NCI-H146 treated with DMSO at 0.1 percent for 48 hours (cell line): ENCODE measurements around the gene NKX1-1.

Source experiments
- DNase-seq: peaks from one replicate; lab custom pipeline; 2025; ENCODE audit not compliant: unreplicated experiment; lab: John Stamatoyannopoulos, UW

NKX1-1 gene

DNA sequence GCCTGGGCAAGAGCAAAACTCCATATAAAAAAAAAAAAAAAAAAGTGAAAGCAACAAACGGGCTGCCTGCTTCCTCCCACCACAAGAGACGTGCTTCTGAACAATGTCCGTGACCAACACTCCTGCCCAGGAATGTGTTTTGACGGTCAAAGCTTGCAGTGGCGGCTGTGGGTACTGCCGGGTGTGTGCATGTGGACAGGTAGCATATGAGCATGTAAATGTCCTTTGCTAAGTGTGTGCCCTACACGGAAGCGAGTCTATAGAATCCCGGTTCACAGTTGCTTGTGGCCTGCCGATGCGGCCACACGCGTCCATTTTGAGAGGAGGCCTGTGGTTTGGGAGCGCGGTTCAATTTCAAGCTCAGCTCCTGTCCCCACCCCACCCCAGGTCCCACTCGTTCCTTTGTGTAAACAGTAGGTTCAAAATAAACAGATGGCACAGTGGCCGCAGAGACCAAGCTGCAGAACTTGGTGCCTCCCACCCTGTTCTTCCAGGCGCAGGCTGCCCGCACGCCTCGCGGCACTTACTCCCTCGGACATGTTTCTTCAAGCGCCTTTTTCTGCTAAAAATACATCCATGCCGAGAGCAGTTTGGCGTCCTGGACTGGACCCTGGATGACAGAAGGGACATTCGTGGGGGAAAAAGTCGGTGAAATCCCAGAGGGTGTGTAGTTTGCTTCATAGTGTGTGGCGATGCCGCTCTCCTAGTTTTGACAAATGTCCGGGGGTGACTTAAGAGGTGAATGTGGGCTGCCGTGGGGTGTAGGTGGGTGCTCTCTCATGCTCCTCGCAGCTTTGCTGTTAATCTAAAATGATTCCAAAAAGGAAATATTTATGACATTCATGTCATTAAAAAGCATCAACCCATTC, 11.5 kb upstream of the NKX1-1 start:
- no peak for DNase-seq

DNA sequence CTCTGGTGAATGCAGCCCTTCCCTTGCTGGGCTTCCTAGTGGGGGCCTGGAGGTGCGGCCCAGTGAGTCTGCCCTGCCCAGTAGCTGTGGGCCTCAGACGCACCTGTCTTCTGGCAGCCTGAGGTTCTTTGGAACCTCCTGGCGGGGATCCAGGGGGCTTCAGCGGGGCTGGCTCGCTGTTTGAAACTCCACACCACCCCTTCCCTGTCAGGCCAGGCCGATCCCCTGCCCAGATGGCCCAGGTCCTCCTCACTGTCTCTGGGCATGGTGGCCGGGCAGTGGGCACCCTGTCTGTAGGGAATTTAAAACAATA, 10.7 kb upstream of the NKX1-1 start:
- DNase-seq: no peak

DNA sequence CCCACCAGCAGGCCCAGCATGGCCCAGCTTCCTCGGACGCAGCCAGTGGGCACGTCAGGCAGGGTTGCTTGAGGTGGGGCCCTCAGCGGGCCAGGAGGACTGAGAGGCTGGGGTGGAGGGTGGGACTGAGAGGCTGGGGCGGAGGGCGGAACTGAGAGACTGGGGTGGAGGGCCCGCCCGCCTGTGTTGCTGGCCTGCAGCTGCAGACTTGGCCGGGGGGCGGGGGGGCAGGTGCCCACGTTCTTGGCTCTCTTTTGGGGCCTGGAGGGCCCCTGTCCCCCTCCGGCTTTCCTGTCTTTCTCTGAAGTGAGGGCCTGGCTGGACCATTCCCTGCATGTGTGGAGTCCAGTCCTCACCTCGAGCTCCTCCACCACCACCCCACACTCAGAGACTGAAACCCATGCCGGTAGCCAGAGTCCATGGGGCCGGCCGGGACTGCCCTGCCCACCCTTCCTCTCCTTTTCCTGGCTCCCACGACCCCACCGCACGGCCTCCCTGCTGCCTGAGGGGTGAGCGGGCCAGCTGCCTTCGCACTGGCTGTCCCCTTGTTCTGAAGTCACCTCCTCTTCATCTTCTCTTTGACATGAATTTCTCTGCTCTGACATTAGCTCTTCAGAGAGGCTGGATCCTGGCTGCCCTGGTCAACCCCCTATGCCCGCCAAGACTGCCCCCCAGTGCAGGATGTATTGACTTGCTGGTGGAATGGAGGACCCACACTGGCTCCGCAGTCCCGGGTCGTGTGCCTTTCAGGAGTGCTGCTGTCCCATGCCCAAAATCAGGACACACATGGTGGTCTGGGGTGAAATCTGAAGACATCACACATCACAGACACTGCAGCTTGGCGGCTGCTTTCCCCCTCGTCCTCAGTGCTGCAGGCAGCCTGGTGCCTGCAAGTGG, 10.1 kb upstream of the NKX1-1 start:
- no peak for DNase-seq

DNA sequence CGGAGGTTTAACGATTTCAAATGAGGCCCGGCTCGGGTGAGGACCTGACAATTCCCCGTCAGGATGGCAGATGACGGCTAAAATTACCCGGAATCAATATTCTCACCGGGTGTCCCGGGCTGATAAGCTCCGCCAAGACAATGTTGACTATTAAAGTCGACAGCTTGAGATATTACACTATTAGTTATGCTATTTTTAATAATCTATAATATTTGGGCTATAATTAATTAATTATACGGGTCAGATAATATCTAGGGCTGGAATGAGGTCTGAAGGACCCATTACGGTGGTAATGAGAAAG, 9.4 kb upstream of the NKX1-1 start:
- peak; percentile 31 for DNase-seq

DNA sequence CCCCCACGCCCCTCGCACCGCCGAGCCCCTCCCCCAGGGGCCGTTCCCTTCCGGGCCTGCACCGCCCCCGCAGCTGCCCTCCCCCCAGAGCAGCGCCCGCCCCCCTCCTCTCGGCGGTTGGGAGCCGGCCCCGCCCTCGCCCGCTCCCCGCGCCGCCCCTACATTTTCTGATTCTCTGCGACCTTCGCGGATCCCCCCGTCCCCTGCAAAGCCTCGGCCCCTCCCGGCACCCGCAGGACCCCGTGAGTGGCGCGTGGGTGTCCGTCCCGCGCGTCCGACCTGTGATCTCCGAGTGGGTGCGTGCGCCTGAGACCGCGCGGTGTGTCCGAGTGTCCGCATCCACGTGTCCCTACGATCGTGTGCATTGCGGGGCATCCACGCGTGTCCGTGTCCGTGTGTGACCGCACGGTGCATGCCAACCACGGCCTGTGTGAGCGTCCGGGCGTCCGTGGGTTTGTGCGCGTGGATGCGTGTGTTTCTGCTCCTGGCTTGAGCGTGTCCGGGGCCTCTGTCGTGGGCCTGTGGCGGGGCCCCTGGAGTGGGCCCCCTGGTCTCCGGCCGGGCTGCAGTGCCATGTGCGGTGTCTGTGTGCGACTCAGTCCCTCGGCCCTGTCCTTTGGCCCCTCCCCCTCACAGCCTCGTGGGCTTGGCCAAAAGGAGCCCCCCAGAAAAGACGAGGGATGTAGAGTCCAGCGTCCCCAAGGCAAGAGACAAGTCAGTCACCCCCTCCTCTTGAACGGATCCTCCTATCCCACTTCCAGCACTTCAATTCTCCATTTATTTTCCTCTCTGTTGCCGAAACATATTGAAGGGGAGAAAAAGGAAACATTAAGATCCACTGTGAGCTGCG, 8.8 kb upstream of the NKX1-1 start:
- DNase-seq: no peak

DNA sequence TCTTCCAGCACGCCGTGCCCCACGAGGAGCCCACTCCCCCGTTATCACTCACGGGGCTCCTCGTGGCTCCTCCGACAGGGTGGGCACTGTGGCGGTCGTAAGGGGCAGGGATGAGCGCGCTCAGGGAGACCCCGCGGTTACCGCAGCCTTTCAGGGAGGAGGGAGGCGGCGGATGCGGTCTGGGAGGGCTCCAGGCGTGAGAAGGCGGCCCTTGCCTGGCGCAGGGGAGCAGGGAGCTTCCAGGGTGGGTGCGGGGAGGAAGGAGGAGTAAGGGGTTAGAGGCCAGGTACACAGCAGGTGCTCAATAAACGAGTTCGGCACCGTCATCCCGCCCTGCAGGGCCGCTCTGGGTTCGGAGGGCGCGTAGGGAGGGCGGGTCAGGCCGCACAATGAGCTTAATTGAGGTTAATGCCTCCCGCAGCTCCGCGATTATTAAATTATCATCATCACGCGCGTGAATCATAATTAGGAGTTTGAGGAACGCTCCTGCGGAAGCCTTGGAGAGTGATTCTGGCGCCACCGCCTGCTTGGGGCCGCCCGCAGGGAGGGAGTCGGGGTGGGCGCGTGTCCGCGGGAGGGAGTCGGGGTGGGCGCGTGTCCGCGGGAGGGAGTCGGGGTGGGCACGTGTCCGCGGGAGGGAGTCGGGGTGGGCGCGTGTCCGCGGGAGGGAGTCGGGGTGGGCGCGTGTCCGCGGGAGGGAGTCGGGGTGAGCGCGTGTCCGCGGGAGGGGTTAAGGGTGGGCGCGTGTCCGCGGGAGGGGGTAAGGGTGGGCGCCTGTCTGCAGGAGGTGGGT, 7.6 kb upstream of the NKX1-1 start:
- no peak for DNase-seq

DNA sequence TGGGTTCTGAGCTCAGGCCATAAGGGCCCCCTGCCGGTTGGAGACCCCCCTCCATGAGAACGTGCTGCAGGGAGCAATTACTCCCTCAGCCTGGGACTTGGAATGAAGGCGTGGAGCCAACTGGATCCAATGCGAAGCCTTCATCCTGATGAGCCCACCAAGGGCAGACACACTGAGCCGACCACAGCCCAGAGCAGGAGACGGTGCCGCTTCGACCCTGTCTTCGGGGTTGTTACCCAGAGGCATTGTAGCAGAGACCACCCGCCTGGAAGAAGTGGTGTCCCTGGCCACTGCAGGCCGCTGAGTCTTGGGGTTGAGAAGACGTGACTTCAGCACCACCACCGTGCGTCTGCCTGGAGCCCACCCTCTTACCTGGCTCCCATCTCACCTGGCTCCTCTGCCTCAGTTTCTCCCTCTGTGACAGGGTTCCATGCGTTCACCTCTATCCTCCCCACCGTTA, 7.0 kb upstream of the NKX1-1 start:
- DNase-seq: no peak

DNA sequence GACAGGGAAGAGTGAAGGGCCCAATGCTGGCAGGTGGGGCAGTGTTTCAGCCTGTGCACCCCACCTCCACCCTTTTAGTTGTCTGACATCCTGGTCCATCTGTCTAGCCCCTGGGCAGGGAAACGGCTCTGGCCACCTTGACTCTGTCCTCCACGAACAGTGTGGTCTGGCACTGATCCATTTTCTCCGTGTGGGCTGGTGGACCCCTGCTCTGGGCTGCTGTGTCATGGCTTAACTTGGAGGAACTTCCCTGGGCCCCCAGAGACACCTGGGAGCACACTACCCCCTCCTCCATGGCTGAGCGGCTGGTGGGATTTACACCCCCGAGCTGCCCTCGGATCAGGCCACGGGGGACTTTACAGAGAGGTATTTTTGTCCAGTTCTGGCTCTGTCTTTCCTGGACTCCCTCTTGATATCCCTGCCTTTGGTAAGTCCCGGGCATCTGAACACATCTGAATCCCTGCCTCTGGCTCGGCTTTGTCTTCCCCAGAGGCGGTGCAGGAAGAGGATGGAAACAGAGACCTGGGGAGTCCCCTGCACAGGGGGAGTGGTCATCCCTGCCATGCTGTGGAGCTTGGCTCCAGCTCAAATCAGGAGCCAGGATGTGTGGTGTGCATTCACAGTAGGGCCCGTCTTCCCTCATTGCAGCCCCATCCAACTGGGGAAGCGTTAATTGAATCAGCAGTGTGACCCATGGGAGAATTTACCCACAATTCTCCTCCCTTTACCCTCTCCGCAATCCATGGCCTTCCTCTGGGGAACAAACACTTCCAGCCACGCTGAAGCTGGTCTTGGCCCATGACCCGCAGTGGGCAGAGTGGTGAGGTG, 6.3 kb upstream of the NKX1-1 start:
- DNase-seq: no peak

DNA sequence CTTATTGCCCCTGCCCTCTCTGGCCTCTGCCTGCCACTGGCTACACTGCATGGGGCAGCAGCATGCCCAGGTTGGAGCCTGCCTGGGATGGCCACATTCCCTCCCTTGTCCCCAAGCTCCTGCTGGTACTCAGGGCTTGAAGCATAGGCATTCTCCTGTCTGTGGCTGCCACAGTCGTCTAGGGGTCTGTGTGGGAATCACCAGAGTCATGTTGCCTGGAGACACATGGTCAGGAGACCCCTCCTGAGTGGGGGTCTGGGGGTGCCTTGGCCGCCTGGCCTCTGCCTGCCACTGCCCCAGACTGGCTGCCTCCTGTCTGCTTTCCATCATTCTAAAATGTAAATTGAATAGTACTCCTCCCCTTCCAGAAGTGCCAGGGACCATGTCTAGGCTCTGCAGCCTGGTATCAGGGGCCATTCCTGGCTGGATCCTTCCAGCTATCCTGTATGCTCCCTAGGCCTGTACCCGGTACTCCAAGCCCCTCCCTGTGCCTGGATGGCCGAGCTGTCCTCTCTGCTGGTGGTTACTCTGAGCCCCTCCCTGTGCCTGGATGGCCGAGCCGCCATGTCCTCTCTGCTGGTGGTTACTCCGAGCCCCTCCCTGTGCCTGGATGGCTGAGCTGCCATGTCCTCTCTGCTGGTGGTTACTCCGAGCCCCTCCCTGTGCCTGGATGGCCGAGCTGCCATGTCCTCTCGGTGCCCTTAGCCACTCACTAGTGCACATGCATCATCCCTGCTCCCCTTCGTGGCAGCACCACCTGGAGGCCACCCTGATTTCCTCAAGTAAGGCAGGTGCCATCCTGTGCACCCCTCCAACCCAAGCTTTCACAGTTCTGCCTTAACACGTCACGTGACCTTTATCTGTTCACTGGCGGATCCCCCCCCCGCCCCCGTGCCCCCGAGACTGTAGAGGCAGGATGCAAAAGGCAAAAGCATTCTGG, 5.5 kb upstream of the NKX1-1 start:
- no peak for DNase-seq

DNA sequence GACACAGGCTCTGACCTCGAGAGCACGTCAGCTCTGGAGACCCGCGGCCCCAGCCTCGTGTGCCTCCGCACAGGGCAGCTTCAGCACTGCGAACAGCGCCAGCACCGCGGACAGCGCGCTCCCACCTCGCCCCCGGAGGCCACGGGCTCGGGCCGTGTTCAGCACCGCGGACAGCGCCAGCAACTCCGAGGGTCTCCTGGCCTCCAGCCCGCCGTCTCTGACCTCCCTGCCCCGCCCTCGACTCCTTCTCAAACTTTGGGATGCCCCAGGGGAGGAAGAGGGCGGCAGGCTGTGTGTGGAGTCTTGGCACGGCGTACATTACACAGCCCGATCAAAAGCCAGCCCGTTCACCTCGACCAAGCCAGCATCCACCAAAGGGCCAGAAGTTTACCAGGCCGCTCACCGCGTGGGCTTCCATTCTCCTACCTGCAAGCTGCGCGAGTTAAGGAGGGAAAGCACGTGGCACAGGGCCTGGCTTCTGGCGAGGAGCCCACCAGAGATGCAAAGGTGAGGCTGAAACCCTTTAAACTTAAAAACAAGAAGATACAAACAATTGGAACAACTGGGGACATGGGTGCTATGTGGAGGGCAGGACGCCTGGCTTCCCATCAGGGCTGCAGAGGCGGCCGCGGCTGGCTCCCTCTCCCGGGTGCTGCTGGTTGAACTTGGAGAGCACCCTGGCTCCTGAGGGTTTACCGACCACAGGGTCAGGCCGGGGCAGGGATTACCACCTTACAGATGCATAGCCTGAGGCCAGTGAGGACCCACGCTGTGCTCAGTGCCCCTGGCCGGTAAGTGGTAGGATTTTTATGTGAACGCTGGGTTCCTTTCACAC, 4.5 kb upstream of the NKX1-1 start:
- no peak for DNase-seq

DNA sequence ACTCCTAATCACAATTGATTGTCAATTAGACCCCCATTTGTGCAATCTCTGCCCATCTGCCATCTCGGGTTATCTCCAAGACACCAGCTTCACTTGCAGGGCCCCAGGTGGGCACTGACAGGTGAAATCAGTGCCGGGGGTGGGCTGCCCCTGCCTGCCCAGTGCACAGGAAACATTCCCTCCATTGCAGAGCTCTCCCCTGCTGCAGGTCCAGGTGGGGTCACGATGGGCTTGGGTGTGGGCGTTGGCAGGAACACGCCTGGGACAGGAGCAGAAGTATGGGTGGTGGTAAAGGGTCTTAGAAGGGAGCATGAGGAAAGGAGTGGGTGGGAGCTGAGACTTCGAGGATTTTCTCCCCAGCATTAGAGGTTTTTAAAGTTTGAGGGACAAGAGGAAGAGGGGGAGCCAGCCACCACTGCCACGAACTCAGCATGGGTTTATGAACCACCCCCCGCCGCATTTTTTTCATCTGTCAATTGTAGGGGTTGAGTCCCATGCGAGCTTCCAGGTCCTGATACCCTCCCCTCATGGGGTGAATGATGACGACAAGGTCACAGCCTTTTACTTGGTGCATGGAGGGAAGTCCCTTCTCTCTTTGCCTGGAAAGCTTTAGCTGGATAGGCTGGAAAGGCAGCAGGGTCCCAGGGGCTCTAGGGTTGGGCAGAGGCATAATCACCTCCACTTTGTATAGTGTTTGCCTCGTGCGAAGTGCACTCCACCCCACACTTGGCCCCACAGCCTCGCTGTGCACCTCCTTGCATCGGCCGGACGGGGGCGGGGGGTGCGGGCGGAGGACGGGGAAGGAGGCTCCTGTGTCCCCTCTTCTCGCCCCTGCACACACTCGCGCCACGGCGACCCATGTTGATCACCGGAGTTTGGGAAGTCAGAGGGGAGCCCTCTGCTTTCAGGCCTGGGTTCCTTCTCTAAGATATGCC, 3.5 kb upstream of the NKX1-1 start:
- no peak for DNase-seq

DNA sequence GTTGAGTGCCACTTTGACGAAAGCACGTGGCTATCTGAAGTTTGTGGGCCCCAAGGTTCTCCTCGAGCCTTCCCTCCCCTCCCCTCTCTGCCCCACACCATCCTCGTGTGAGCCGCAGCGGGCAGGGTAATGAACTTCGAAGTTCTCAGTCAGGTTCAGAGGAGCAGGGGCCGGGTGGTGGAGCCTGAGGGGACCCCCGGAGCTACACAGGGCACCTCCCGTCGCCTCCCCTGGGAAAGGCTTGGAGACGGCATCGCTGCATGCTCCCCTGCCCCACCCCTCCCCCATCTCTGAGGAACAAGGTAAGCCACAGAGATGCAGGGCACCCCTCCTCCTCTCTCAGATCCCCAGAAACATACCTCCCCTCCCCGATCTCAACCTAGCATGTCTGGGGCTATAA, 2.8 kb upstream of the NKX1-1 start:
- no peak for DNase-seq

DNA sequence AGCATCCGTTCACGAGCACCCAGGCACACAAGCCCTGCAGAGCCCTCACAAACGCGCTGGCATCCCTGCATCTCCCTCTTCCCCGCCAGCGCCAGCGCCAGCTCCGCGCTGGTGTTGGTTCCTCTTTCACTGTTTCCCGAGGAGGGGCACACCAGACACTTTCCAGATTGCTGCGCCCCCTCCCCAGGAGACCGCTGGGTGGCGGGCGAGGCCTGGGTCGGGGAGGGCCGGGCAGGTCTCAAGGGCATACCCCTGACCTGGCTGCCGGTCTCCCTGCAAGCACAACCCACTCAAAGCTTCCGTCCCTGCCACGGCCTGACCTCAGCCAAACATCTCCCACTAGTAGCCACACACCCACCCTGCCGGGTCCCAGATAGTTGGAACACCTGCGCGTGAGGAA, 2.2 kb upstream of the NKX1-1 start:
- no peak for DNase-seq

DNA sequence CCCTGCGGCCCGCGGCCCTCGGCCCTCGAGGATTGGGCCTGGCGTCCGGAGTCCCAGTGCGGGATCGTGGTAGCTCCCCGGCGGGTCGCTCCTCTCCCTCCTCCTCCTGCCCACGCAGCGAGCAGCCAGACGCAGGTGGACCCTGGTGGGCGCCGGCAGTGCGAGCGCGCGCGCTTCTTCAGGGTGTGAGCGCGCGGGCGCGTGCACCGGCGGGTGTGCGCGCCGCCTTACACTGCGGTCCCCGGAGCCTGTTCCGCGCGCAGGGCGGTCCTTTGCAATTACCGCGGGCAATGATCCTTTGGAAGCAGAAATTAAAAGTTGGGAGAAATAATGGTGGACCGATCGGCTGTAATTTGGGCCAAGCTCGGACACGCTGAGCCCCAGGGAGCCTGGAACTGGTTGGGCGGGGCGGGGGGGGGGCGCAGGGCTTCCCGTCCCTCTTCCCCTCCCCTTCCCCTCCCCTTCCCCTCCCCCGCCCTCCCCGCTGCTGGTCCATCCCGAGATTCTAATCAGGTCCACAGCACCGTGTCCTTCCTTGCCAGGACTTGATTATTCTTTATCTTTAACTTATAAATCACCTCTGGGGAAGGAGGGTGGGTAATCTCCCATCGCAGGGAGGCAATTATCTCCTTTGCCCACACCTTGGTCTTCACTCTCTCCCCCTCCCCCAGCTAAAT, 1.6 kb upstream of the NKX1-1 start:
- DNase-seq: no peak

DNA sequence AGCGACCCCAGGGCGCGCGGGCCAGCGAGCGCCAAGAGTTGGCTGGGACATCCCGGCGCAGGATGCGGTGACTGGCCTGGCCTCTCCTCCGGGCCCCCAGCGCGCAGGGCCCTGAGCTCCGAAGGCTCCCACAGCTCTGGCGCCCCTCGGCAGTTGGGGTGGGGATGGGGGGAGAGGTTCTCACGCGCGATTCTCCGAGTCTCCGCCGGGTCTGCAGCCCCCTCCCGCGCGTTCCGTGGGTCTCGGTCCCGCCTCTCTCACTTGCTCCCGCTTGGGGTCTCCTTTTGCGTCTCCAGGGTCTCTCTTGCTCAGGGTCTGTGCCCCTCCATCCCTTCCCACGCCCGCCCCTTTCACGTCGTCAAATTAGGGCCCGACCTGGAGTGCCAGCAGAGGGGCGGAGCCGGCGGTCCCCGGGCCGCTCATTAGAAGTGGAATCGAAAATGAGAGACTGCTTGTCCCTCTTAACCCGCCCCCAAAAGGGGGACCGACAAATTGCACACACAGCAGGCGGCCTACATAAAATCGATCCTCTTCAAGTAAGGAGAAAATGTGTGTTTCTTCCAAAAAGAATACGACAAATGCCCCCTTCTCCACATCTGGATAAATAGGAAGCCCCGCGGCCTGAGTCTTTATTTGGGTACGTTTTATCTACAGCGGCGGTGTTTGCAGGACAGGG, 877 bp upstream of the NKX1-1 start:
- no peak for DNase-seq
